SK-N-SH (cell line): Measurements from ENCODE around the gene RNF214.

Experiments used
- CTCF ChIP-seq: fragments of 200-600 bp; sonication (generic); IDR thresholded peaks from 2 replicates; pipeline ENCODE4 v1.6.1; 2017; ENCODE audit warnings: antibody characterized with exemption, mild to moderate bottlenecking, moderate library complexity
- SMC3 ChIP-seq: IDR thresholded peaks from 2 replicates; pipeline ENCODE4 v1.6.1; 2012; ENCODE audit warnings: low read depth, low read length, improper control_type of control experiment

DNA sequence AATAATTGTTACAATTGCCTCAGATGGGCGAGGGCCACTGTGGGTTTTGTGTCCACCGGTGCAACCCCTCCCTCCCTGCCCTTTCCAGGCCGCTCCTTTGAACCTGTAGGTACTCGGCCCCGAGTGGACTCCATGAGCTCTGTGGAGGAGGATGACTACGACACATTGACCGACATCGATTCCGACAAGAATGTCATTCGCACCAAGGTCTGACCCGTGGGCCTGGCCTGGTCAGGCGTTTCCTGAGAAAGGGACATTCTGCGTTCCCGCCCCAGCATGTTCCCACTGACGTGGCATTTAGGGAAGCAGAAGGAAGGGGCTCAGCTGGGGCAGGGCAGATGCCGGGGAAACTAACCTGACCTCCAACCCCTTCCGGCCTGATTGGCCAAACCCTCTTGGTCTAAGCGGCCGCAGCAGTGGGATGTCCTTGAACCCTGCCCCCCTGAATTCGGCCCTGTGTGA is 43.8 kb upstream of the RNF214 start:
- TF ChIP-seq SMC3 (no peak), CTCF (no peak)
